HFF-Myc (cell line): Measurements from ENCODE around the gene PCNT.

ENCODE experiments used
- DNase-seq: peaks from one replicate; pipeline ENCODE4 v3.0.0-alpha.2; 2011; ENCODE audit warnings: low read depth; ENCODE audit errors: extremely low read depth
- H3K4me3 ChIP-seq: replicated peaks from 2 replicates; pipeline ENCODE4 v1.5.1; 2011; ENCODE audit warnings: low read depth, mild to moderate bottlenecking, control low read depth, low read length
- CTCF ChIP-seq: IDR thresholded peaks from 2 replicates; pipeline ENCODE4 v1.5.1; 2012; ENCODE audit warnings: mild to moderate bottlenecking, low read depth, low read length, control low read depth; ENCODE audit errors: missing control alignments

The PCNT gene

DNA sequence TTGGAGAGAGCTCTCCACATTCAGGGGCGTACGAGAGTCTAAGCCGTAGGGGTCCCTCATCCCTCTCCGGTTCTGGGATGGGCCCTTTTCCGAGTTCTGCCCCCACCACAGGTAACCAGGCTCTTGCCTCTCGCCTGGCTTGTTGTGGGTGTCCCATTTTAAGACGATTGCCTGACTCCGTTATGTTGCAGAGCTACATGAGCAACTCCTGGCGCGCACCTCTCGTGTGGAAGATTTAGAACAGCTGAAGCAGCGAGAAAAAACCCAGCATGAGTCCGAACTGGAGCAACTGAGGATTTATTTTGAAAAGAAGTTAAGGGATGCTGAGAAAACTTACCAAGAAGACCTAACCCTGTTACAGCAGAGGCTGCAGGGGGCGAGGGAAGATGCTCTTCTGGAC, 29.0 kb downstream of the PCNT start:
- TF ChIP-seq CTCF: no peak
- H3K4me3 ChIP-seq: no peak overlapping the region
- DNase-seq: no peak

GRCh38 chr21:46354046-46354445, 30.1 kb downstream of the PCNT start:
- TF ChIP-seq CTCF: no peak
- no peak overlapping the region for H3K4me3 ChIP-seq
- DNase-seq: no peak

DNA sequence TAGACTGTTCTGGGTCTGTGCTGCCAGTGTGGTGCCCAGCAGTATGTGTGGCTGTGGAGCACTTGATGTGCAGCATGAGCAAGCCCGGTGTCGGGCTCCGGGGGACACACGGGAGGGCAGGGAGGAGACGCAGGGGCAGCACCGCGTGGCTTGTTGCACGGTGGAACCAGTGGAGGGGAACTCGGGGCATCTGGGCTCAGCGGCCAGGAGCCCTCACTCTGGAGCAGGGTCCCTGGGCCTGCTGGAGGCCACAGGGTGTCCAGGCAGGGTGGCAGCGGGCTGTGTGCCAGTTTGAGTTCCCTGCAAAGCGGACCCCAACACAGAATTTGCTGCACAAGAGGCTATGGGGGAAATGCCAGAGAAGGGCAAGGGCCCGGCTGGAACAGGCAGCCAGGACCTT, 30.6 kb downstream of the PCNT start:
- no peak for TF ChIP-seq CTCF
- DNase-seq: no peak
- no peak overlapping the region for H3K4me3 ChIP-seq

DNA sequence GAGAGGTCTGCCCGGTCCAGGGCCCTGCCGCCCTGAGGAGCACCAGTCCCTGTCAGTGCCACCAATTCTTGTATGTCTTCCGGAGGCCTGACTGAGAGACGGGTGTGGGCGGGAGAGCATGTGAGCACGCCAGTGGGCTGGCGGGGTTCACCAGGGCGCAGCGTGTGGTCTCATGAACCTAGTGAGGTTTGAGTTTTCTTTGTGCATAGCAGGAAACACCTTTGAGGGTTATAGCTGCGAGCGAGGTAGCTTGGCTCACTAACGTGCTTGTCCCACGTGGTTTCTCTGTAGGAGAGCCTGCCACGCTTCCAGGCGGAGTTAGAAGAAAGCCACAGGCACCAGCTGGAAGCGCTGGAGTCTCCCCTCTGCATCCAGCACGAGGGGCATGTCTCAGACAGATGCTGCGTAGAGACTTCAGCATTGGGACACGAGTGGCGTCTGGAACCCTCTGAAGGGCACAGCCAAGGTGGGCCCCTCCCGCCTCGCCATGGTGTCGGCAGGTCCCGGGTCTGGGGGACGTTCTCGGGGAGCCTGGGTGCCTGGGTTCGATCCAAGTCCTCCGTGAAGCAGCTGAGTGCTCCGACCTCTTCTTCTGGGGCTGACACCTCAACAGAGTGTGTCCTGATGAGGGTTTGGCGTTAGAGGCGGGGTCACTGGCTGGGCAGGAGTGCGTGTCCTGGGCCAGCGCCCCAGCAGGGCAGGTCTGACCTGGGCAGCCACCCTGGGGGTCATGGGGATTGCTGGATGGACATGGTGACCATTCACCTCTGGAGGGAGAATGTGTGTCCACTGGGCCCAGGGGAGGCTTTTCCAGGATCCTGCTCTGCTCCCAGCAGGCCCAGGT, 31.4 kb downstream of the PCNT start:
- no peak overlapping the region for H3K4me3 ChIP-seq
- no peak for TF ChIP-seq CTCF
- no peak for DNase-seq

DNA sequence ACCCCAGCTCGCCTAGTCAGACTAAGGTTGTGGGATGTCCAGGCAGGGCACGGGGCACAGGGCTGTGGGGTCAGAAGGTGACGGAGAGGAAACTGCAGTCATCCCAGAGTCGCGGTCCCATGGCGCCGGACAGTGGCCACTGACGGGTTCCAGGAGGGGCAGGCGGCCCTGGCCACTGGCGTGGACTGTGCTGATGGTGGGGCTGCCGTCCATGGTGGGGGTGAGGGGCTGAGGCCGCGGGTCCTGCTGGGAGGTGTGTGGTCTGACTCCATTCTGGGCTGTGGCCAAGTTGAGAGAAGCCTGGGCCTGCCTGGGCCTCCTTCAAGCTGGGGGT, 32.0 kb downstream of the PCNT start:
- DNase-seq: no peak
- no peak overlapping the region for H3K4me3 ChIP-seq
- TF ChIP-seq CTCF: no peak

- TF ChIP-seq CTCF: no peak
- DNase-seq: no peak
- H3K4me3 ChIP-seq: no peak overlapping the region
Observed at GRCh38 chr21:46356494-46357334, 32.8 kb downstream of the PCNT start.
